ENCODE data around the gene MOSPD3.

Gene MOSPD3

DNA sequence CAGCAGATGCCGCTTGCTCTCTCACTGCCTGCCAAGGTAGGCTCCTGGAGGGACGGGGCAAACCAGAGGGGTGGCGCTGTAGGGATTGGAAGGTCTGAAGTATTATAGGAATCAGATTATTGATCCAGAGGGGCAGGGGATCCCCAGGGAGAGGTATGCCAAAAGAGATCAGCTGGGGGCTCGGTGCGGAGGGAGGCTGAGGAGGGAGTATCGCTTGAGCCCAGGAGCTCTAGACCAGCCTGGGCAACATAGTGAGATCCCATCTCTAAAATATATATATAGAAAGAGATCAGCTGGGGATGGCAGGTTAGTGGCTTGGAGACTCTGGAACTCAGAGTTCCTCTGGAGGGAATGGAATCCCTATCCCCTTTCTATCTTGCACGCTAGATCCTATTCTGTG is 17.2 kb upstream of the MOSPD3 start:
- in situ Hi-C loops (cut with HindIII; ENCODE audit: low sequenced_read_pairs): no loop called here
- TF ChIP-seq, protein P1, sequence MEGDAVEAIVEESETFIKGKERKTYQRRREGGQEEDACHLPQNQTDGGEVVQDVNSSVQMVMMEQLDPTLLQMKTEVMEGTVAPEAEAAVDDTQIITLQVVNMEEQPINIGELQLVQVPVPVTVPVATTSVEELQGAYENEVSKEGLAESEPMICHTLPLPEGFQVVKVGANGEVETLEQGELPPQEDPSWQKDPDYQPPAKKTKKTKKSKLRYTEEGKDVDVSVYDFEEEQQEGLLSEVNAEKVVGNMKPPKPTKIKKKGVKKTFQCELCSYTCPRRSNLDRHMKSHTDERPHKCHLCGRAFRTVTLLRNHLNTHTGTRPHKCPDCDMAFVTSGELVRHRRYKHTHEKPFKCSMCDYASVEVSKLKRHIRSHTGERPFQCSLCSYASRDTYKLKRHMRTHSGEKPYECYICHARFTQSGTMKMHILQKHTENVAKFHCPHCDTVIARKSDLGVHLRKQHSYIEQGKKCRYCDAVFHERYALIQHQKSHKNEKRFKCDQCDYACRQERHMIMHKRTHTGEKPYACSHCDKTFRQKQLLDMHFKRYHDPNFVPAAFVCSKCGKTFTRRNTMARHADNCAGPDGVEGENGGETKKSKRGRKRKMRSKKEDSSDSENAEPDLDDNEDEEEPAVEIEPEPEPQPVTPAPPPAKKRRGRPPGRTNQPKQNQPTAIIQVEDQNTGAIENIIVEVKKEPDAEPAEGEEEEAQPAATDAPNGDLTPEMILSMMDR (IDR thresholded peaks at IDR 0.05; ENCODE audit: low read depth, low read length): no peak
- no peak for DNase-seq (ENCODE audit: low read depth, low spot score)
- no peak overlapping the region for H3K4me3 ChIP-seq (ENCODE audit: low read depth, low read length)

DNA sequence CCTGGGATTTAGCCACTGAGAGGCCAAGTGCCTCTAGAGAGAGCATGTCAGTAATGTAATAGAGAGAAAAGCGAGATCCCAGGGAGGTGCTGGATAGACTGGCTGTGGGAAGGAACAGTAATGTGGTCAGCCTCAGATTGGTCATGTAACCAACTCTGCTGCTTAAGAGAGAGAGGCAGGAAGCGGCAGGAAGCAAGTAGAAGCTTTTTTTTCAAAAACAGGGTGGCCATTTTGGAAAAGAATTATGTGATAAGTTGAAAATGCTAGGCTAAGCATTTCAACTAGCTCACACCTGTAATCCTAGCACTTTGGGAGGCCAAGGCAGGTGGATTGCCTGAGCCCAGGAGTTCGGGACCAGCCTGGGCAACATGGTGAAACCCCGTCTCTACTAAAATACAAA is 13.9 kb upstream of the MOSPD3 start:
- H3K4me3 ChIP-seq (ENCODE audit: low read depth, low read length): no peak overlapping the region
- in situ Hi-C loops (cut with HindIII; ENCODE audit: low sequenced_read_pairs): no loop called here
- DNase-seq (ENCODE audit: low read depth, low spot score): peak; percentile 32
- TF ChIP-seq, protein P1 (IDR thresholded peaks at IDR 0.05; ENCODE audit: low read depth, low read length): no peak

DNA sequence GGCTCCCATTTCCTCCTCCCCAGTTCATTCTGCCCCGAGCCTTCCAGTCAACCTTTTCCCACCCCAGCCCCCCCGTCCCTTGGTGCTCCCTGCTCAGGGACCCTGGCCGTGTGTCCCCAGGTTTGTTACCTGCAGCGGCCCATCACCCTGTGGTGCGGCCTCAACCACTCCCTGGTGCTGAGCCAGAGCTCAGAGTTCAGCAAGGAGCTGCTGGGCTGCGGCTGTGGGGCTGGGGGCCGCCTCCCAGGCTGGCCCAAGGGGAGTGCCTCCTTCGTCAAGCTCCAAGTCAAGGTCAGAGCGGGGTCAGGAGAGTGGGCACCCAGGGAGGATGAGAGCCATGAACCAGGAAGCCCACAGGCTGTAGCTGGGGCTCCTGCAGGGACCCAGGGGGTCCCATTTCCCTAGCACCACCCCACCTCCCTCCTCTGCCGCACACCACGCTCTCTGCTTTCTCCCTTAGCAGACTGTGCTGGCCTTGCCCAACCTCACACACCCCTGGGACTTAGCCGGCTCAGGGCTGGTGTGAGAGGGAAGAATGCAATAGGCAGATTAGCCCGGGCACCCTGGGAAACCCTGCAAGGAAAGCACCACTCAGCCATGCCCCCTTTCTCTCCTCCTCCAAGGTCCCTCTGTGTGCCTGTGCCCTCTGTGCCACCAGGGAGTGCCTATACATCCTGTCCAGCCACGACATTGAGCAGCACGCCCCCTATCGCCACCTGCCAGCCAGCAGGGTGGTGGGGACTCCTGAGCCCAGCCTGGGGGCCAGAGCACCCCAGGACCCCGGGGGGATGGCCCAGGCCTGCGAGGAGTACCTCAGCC is 12.2 kb upstream of the MOSPD3 start:
- in situ Hi-C loops (cut with HindIII; ENCODE audit: low sequenced_read_pairs): no loop called here
- DNase-seq (ENCODE audit: low read depth, low spot score): no peak
- no peak overlapping the region for H3K4me3 ChIP-seq (ENCODE audit: low read depth, low read length)
- TF ChIP-seq, protein P1 (IDR thresholded peaks at IDR 0.05; ENCODE audit: low read depth, low read length): no peak

DNA sequence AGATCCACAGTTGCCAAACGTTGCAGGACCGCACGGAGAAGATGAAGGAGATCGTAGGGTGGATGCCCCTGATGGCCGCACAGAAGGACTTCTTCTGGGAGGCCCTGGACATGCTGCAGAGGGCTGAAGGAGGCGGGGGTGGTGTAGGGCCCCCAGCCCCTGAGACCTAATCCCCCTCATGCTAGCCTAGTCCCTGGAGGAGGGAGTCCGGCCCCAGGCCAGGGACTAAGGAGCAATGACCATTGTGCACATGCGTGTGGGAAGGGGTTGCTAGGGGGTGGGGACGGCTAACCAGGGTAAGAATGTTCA is 11.7 kb upstream of the MOSPD3 start:
- TF ChIP-seq, protein P1 (IDR thresholded peaks at IDR 0.05; ENCODE audit: low read depth, low read length): no peak
- no peak for DNase-seq (ENCODE audit: low read depth, low spot score)
- H3K4me3 ChIP-seq (ENCODE audit: low read depth, low read length): no peak overlapping the region
- in situ Hi-C loops (cut with HindIII; ENCODE audit: low sequenced_read_pairs): no loop called here

DNA sequence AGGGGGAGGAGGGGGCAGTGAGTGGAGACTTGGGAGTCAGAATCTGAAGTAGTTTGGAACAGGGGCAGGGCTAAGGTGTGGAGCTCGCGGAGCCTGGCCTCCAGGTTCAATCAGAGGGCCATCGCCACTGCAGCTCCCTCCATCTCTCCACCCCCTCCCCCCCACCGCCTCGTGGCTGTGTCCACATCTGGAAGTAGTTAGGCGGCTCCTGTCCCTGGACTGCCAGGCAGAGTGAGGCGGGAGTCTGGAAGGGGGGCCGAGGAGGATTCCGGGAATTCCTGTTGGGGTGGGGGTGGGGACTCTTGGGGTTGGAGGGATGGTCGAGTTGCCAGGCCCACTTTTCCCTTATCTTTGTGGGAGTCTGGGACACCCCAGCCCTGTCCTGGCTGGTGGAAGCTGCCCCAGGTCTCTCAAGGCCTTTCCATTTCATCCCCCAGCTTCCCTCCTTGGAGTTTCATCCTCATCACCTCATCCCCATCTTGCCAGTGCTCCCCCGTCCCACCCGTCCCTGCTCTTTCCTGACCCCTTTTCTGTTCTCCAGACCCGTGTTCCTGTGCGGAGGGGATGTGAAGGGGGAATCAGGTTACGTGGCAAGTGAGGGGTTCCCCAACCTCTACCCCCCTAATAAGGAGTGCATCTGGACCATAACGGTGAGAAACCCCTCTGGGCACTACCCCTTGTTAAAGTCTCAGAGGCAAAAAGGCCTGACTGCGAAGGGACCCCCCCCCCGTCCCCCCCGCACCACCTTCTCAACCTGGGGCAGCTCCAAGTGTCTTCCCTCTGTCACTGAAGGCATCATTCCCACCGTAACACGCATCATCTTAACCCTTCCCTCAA is 9.2 kb upstream of the MOSPD3 start:
- TF ChIP-seq, protein P1 (IDR thresholded peaks at IDR 0.05; ENCODE audit: low read depth, low read length): no peak
- in situ Hi-C loops (cut with HindIII; ENCODE audit: low sequenced_read_pairs): no loop called here
- peak overlapping the region; percentile 53 for H3K4me3 ChIP-seq (ENCODE audit: low read depth, low read length)
- DNase-seq (ENCODE audit: low read depth, low spot score): peak; percentile 89

DNA sequence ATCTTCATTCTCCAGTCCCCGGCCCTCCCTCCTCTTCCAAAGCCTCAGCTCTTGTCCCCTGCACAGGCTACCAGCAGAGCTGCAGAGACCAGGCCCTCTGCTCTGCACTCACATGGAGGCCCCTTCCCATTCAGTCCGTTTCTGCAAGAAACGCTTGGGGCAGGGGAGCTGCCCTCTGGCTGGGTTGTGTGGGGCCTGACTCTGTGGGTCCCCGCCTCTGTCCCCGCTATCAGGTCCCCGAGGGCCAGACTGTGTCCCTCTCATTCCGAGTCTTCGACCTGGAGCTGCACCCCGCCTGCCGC is 8.7 kb upstream of the MOSPD3 start:
- peak; percentile 43 for DNase-seq (ENCODE audit: low read depth, low spot score)
- in situ Hi-C loops (cut with HindIII; ENCODE audit: low sequenced_read_pairs): no loop called here
- TF ChIP-seq, protein P1 (IDR thresholded peaks at IDR 0.05; ENCODE audit: low read depth, low read length): no peak
- H3K4me3 ChIP-seq (ENCODE audit: low read depth, low read length): peak overlapping the region; percentile 53

Measured in astrocyte of the spinal cord (primary cell).